ENCODE measurements around the gene BCL11B.

BCL11B gene

DNA sequence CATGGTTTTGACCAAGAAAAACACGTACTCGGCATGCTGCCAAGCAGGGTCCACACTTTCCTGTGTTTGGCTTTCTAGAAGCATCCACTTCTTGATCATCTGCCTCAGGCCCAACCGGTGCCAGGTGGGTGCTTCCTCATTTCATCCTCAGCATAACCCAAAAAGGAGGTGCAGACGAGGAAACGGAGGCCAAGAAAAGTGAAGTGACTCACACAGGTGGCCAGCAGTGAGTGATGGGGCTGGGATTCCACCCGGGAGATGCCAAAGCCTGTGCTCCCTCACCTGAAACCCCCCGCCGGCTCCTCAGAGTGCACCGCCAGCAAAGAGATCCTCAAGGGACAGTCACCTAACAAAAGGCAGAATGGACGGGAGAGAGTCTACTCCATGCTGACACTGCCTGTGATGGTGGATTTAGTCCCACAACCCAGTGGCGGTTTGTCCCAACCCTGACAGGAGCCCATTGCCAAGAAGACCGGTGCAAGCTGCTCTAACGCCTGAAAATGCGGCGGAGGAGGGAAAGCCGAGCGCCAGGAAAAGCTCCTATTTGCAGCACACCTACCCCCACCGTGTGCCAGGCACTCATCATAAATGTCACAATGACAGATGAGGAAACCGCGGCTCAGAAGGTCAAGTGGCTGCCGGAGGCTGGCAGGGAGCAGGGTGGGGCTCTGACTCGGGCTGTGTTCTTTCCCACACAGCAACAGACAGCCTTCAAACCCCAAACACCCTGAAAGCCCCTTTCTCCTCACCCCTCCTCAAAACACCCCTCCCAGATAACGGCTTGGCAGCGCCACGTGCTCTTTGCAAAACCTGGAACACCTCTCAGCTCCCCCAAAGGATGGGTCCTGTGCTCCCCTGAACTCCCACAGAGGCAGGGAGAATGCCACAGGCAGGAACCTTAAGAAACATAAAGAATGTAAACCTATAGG lies 18.8 kb downstream of the BCL11B start:
- peak; percentile 41 for DNase-seq

DNA sequence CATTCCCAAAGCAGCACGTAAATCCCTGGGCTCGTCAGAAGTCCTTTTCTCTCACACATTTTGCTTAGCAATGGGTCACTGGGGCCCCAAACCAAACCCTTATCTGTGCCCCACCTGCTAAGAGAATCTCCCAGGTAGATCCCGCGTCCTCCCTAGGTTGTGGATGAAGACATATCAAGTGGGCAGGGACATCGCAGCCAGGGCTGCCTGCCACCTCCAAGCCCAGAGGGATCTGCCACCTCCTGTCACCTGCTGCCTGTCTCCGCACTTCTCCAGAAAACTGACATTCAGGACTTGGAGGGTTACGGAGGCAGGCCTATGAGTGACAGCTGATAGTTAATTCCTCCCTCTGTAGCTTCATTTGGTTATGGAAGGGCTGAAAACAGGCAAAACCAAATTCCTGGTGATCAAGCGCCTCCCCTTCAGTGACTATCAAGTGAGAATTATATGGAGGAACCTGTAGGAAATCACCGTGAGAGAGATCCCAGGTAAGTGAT lies 19.5 kb downstream of the BCL11B start:
- no peak for DNase-seq

DNA sequence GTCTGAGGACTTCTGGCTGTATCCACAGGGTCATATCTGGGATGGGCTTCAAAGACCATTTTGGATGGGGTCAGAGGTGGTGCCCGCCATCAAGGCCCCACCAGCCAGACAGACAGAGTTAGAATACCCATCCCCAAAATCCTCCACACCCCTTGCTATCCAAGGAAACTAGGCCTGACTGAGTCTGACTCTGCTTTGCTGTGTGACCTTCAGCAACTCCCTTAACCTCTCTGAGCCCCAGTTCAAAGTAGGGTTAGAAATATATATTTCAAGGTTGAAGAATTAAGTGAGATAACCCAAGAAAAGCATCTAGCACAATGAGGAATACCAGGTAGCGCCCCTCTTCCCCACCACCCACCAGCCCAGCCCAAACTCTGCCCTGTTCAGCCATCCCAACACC lies 20.3 kb downstream of the BCL11B start:
- no peak for DNase-seq

DNA sequence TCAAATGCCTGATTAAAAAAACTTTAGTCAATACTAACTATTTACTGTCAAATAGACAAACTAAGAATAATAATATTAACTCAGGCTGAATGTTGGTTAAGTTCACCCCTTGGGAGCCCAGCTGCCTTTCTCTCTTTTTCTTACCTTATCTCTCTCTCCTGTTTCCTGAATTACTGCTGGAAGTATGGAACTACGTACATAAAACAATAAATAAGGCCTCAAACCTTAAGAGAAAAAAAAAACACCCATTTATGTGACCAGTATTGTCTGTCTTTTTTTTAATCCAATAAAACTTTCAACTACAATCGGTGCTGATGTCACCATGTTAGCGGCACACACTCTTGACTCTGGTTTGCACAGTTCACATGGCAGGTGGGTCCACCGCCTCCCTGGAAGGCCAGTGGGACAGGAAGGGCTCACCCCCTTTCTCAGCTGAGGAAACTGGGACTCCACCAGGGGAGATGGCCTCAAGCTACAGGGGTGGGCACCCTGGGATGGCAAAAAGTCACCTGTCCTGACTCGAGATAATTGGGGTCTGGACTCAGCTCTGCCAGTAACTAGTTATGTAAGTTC lies 21.3 kb downstream of the BCL11B start:
- DNase-seq = no peak

DNA sequence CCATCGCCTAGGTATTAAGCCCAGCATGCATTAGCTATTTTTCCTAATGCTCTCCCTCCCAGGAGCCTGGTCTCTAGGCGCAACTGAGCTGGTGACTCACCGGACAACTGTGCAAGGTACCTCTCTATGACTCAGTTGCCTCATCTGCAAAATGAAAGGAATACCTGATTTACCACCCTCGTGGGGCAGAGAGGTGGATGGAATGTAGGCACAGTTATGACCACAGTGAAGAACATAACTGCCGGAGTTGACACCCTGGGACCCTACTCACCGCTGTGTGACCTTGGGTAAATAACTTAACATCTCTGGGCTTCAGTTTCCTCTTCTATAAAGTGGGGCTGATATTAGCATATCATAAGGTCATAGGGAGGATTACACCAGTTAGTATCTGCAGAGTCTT lies 22.6 kb downstream of the BCL11B start:
- no peak for DNase-seq

DNA sequence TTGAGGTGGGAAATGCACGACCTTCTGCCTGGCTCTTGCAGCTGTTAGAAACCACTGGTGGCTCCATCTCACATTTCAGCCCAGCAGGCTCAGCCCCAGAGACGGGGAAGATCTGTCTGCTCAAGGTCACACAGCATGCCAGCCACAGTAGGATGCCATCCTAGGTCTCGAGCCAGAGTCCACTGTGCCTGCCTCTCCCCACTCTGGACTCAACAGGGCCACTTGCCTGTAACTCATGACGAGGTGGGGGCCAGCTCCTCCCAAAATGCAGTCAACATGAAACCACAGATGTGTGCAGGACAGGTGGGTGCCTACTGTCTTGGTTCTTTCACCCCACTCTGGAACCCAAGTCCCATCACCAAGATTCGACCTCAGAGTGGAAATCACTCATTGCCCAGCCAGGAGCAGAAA lies 23.2 kb downstream of the BCL11B start:
- DNase-seq = no peak

DNA sequence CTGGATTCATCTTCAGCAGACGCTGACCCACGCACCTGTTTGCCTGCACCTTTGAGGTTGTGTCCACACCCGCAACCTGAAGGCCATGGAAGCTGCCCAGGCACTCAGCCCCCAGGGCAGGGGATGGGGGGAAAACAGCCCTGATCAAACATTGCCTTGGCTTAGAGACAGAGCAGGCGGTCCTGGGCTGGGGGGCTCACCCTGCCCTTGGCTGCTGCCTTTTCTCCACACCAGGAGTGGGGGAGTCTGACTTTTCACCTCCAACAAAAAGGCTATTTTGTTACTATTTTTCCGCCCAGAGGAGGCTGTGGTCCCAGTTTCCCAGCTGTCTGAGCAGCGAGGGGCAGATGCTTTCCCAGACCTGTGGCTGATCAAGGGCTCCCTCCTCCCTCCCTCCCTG lies 24.2 kb downstream of the BCL11B start:
- no peak for DNase-seq

DNA sequence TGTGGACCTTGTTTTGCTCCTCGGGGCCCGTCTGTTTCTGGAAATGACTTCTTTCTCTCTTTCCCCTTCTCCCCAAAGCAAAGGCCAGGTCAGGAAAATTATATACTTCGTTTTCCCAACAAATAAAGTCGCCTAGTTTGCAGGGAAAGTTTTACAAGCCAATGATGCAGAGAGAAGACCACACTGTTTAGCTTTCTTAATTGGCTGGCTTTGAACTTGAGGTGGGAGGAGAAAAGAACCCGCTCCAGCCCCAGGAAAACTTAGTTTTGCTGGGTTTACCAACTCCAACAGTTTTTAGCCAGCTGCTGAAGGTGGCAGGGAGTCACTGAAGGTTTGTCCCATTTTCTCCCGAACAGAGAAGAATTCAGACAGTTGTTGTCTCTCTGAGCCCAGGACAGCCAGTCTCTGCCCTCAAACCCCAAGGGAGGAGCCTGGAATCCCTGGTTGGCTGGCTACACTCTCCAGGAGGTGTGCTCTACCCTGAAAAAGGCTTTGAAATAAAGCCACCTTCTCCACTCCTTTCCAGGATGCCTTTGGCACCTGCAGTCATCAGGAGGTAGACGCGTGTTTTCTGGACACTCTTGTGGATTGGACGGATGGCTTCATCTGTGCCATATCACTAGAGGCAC lies 24.8 kb downstream of the BCL11B start:
- DNase-seq = no peak

DNA sequence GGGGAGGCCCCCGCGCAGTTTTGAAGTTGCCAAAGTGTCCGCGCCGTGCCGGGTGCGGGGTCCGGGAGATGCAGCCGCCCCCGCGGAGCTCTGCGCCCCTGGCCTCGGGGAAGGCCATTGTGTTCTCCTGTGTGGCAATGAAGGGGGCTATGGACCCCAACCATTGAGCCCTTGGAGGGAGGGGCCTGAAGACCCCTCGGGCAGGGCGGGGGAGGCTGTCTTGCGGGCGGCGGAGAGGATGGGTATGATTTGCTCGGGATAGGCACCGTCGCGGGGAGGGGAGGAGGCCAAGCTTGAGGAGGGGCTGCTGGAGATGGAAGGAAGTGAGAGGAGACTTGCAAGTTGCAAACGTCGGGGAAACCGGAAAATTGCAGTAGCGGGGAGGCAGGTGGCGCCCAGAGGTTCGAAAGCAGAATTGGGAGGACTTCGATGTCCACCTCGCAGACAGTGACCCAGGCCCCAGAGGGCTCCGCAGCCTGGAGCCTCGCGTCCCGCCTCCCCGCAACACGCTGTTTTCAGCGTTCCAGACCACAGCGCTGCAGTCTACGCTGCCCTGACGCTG lies 25.4 kb downstream of the BCL11B start:
- no peak for DNase-seq

DNA sequence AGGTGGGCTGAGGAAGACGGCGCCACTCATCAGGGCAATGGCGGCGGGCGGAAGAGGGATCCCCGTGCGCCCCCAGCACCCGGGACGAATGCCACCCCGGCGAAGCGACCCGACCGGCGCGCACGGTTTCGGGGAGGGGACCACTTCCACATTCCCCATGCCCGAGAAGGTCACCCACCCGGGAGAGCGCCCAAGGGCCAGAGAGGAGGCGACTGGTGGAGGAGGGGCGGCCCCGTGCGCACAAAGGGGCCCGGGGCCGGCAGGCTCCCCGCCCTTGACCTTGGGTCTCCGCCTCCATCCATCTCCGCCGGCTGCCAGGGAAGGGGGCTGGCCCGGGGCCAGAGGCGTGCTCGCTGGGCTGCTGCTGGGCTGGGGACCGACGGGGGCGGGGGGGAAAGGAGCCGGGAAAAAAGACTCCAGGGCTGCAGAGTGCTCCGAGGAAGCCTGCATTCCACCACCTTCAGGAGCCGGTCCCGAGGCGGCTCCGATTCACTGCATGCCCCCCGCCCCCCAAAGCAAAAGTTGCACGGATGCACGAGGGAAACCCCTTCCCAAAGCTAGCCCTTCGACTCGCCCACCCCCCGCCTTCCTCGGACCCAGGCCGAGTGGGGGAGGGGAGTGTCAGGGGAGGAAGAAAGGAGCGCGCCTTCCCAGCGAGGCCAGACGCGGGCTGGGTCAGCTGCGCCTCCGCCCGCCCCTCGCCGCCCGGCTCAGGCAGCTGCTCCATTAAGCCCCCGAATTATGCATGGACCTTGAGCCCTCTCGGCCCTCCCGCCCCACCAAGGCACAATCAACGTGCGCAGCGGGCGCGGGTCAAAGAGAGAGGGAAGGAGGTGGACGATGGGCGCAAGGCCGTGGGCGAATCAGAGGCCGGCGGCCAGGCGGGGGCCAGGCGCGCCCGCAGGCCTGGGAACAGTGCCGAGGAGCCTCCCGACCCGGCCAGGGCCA lies 26.2 kb downstream of the BCL11B start:
- no peak for DNase-seq

DNA sequence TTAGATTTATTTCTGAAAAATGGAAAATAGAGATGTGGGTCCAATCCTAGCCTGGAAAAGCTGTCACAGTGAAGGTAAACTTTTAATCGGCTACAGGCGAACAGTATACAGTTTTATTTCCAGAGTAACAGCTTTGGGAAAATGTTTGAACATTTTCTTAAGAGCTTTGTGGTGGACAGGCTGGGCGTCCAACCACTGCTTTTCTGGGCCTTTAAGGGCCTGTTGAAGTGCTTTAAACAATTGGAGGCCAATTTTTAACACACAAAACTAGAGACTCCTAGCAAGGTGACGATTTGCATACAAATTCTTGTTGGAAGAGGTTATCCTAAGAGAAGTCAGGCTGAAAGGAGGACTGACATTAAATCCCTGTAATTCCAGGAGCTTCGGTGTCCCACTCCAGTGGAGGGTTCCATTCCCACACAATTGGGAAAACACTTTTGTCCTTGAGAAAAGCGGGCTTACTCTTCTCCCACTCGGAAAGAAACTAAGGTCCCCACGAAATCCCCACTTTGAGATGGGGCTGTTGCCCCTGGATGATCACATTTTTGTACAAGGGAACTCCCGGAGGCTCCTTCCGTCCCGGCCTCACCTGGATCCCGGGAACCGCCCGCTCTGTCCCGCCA lies 26.9 kb downstream of the BCL11B start:
- no peak for DNase-seq

DNA sequence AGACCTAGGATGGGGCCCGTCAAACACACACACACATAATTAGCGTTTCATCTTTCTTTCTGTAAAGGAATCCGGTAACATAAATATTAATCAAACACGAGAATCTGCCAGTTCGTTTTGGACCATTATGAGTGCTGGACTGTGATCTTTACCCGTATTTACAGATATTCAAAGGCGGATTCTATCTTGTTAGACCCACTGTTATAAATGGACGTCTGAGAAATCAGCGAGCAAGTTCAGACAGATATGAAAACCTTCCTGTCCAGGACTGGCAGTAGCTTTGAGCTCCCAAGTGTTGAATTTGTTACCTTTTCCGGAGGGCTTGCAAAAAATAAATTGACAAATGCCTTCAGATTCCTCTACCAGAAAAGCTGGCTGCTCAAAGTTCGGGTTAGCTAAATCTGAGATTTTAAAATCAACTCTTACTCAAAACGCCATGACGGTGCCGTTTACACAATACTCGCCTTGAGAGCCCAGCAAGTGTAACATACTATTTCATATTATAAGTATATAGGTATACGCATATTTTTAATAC lies 27.6 kb downstream of the BCL11B start:
- DNase-seq = no peak

DNA sequence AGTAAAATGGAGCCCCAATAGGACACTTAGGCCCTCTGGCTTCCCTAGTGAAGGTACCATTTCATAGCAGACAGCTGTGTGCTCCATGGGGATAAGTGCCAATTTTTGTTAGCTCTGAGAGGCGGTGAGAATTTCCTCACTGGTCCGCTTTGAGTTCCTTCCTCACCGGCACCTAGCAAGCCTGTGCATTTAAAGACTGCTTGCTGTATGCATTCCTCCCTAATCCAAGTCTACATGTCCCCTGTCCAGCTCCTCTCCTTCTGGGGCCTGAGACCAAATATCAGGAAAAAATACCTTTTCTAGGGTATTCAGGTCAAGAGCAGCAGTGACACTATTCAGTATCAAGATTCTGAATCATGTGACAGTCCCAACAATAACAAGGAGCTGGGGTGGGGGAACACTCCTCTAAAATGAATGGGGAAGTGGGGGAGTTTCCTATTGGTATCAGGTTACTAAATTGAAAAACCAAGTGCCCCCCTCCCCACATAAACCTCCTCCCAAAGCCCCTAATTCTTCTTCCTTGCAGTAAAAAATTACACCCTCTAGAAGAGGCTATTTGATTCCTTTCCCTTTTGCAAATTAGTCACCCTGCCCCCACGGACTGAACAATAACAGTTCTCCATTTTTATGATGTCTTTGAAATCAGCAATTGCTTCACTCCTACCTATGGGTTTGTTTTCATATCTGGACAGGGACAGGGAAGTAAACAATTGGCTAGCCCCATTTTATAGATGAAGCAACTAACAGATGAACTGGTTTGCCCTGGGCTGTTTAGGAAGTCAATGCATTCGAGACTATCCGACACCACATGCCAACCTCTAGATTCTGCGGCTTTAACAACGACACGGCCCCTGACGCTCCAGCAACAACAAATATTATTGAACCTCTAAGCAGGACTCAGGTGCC lies 28.9 kb downstream of the BCL11B start:
- no peak for DNase-seq

DNA sequence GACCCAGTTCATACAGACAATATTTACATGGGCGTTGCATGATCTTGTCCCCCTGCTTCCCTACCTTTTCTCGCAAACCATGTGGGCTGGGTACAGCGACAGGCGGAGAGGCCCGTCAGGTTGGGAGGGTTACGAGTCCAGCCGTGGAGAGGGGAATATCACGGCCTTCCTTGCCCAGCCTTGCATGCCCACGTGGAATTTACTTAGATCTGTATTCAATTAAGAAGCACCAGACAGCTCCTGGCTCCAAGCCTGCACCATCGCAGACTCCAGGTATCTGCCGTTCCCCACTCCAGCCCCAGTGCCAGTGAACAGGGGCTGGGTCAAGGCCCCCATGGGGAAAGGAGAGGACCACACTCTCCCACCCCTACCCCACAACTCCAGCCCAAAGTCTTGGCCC lies 29.8 kb downstream of the BCL11B start:
- no peak for DNase-seq

DNA sequence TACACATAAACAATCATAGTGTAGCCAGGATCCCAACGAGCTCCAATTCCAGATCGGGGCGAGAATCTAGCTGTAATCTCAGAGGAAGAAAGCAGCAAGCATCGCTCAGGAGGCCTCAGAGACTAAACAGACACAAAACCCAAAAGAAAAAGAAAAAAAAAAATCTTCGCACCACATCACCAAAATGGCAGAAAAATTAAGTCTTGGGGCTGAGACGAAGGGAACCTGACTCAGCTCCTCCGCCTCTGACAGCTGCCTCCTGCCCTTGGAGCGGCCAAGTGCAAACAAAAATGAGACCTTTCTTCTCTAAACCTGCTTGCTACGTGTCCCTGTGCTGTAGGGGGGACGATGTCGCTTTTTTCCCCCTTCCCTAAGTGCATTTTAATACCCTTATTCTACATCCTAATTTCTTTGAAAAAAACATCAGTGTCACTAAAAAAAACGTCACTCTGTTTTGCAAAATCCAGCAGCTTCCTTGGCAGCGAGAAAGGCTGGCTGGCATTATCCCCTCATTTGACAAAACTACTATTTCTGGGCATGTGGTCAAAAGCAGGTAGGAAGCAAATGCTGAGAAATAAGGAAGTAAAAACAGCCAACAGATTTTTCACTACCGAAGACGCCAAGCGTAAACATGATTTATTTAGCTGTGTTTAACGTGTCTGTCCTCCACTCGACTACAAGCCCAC lies 30.5 kb downstream of the BCL11B start:
- no peak for DNase-seq

DNA sequence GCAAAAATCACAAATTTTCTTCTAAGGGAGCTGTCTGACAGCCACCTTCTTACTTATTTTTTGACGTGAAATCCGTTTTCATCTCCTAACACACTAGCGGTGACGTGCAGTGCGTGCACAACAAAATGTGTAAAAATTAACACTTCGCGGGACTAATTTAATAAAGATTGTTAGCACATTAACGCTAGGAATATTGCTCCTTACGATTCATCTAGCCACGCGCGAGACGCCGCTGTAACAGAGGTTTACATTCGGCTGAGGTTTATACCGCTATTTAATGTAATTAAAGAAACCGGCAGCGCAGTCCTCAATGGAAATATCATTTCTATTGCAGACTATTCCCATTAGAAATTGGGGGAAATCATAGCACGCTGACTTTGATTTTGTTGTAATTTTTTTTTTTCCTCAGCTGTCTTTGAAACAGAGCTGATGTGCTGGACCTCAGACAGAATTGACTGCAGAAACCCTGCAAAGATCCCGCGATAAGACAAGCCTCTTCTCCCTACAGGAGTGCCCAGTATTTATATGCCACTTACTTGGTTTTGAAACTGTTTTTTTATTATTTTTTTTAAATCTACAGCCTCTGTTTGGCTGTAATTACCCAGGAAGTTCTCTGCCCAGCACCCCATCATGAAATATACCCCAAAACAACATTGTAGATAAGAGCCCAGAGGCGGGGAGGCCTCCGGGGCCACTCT lies 31.2 kb downstream of the BCL11B start:
- no peak for DNase-seq

DNA sequence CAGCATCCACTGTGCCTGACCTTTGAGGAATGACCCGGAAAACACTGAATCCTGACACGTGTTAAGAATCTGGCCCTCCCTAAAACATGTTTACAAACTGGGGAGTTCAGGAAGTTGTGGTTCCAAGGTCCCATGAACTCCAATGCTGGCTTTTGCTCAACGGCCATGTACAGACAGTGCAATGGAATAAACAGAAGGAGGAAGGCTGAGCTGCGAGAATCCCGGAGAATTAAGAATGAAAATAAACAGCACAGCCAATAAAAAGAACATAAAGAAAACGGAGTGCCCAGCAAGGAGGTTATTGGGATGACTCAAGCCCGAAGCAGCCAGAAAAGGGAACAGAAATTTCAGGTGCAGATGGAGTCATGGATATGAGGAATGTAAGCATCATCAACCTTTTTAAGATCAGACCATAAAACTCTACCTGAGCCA lies 32.3 kb downstream of the BCL11B start:
- no peak for DNase-seq

DNA sequence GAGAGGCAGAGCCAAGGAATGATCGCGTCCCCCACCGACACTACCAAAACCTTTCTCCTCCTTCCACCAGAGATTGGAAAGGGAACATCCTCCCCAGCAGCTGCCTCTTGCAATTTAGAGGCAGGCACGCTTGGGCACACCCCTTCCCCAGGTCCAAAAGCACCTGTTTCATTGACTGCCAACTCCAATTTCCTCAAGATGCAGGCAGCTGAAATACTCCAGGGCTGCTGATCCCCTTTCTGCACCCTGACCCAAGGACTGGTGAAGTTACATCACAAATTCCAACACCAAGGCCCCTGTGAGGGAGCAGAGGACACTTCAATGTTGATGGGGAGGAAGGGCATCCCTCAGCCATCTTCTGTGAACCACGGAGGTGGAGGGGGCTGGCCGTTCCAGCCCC lies 33.8 kb downstream of the BCL11B start:
- DNase-seq = no peak

DNA sequence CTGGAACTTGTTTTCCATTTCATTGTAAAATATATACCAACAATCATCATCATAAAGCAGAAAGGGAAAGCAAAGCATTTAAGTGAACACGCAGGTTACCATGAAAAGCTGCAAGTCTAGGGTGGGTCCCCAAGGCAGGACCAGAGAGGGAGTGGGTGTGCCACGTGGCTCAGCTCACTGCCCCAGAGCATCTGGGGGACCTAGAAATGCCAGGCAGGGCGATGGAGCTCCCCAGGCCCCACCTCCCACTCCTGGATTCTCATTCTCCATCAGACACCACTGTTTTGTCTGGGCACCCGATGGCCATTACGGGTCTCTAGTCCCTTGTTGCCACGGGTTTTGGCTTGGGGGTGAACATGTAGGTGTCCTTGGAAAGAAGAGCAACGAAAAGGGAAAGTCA lies 34.7 kb downstream of the BCL11B start:
- DNase-seq = no peak
